ENCODE data around the gene TBC1D25. TPM values are rescaled to one million over a fixed set of nuclear protein-coding genes. Genes with fewer than 3 reads are reported as not detected.
A peak's percentile ranks its signal among the peaks of the same experiment; 100 is the strongest.

The TBC1D25 gene
- total and polyA plus RNA-seq, 7 donors: 9.3 to 18.4 (median 12.1) TPM

DNA sequence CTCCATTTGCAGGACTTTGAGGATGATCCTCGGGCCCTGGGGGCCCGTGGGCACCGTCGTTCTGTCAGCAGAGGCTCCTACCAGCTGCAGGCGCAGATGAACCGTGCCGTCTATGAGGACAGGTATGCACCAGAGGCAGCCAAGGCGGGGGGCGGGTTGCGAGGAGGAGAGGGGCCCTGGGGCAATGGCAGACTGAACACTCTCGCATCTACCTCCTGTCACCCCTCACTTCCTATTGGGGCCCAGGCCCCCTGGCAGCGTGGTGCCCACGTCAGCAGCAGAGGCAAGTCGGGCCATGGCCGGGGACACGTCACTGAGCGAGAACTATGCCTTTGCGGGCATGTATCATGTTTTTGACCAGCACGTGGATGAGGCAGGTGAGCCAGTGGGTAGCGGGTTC, 59.8 kb downstream of the TBC1D25 start:
- WGBS, 3 donors: 78 to 95% (median 92%) methylated on average over 11 to 20 of the region's 20 CpGs
- intact Hi-C loops (cut with DNase I): no loop called here
- no peaks in the 10 kb centered on the region for H3K4me1 ChIP-seq
- no peaks in the 10 kb centered on the region for H3K9me3 ChIP-seq
- TF ChIP-seq, protein P1, sequence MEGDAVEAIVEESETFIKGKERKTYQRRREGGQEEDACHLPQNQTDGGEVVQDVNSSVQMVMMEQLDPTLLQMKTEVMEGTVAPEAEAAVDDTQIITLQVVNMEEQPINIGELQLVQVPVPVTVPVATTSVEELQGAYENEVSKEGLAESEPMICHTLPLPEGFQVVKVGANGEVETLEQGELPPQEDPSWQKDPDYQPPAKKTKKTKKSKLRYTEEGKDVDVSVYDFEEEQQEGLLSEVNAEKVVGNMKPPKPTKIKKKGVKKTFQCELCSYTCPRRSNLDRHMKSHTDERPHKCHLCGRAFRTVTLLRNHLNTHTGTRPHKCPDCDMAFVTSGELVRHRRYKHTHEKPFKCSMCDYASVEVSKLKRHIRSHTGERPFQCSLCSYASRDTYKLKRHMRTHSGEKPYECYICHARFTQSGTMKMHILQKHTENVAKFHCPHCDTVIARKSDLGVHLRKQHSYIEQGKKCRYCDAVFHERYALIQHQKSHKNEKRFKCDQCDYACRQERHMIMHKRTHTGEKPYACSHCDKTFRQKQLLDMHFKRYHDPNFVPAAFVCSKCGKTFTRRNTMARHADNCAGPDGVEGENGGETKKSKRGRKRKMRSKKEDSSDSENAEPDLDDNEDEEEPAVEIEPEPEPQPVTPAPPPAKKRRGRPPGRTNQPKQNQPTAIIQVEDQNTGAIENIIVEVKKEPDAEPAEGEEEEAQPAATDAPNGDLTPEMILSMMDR (IDR thresholded peaks at IDR 0.05): no peak
- H3K27ac ChIP-seq: no peak overlapping the region
- ATAC-seq (no peak), DNase-seq (peak in 1 of 2 donors; percentile 57)
- H3K27me3 ChIP-seq (ENCODE audit: insufficient read depth in 3 of 3, low read length in 2 of 3): no peaks in the 10 kb centered on the region
- no peak overlapping the region for H3K4me3 ChIP-seq
- H3K36me3 ChIP-seq (ENCODE audit: insufficient read depth in 1 of 2, low read depth in 1 of 2): peaks cover 2 to 56% of the 10 kb centered on the region in 2 donors

DNA sequence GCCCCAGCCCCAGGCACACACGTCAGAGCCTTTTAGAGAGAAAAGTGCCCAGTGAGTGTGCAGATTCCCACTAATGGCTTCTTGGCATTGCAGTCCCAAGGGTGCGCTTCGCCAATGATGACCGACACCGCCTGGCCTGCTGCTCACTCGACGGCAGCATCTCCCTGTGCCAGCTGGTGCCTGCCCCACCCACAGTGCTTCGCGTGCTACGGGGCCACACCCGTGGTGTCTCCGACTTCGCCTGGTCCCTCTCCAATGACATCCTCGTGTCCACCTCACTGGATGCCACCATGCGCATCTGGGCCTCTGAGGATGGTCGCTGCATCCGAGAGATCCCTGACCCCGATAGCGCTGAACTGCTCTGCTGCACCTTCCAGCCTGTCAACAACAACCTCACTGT, 60.7 kb downstream of the TBC1D25 start:
- no peak overlapping the region for H3K4me3 ChIP-seq
- 82 to 86% (median 84%) methylated on average over 12 to 19 of the region's 19 CpGs for WGBS, 3 donors
- no peaks in the 10 kb centered on the region for H3K27me3 ChIP-seq (ENCODE audit: insufficient read depth in 3 of 3, low read length in 2 of 3)
- H3K9me3 ChIP-seq: no peaks in the 10 kb centered on the region
- no peaks in the 10 kb centered on the region for H3K4me1 ChIP-seq
- intact Hi-C loops (cut with DNase I): no loop called here
- no peak overlapping the region for H3K27ac ChIP-seq
- DNase-seq (no peak), ATAC-seq (no peak)
- peaks cover 2 to 64% of the 10 kb centered on the region in 2 donors for H3K36me3 ChIP-seq (ENCODE audit: insufficient read depth in 1 of 2, low read depth in 1 of 2)
- TF ChIP-seq, protein P1 (IDR thresholded peaks at IDR 0.05): no peak

DNA sequence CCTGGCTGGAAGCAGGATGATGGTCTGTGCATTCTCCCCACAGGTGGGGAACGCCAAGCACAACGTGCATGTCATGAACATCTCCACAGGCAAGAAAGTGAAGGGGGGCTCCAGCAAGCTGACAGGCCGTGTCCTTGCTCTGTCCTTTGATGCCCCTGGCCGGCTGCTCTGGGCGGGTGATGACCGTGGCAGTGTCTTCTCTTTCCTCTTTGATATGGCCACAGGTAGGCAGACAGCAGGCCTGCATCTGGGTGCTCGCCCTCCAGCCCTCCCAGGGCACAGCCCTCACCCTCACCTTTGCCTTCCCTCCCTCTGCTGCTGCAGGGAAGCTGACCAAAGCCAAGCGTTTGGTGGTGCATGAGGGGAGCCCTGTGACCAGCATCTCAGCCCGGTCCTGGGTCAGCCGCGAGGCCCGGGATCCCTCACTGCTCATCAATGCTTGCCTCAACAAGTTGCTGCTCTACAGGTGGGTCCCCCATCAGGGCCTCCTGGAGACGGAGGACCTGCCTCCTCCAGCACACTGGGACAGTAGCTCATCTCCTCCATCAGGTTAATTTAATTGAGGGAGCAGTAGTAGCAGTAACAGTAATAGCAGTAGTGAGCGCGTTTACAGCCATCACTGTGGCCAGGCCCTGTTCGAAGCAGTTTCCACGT, 62.4 kb downstream of the TBC1D25 start:
- no peaks in the 10 kb centered on the region for H3K4me1 ChIP-seq
- intact Hi-C loops (cut with DNase I): no loop called here
- whole genome bisulfite sequencing, 3 donors: 71 to 86% (median 78%) methylated on average over 9 to 17 of the region's 17 CpGs
- DNase-seq: no peak
- no peaks in the 10 kb centered on the region for H3K27me3 ChIP-seq (ENCODE audit: insufficient read depth in 3 of 3, low read length in 2 of 3)
- TF ChIP-seq, protein P1 (IDR thresholded peaks at IDR 0.05): no peak
- no peaks in the 10 kb centered on the region for H3K9me3 ChIP-seq
- no peak overlapping the region for H3K27ac ChIP-seq
- no peak overlapping the region for H3K4me3 ChIP-seq
- no peak for ATAC-seq
- H3K36me3 ChIP-seq (ENCODE audit: insufficient read depth in 1 of 2, low read depth in 1 of 2): peaks cover 2 to 64% of the 10 kb centered on the region in 2 donors

DNA sequence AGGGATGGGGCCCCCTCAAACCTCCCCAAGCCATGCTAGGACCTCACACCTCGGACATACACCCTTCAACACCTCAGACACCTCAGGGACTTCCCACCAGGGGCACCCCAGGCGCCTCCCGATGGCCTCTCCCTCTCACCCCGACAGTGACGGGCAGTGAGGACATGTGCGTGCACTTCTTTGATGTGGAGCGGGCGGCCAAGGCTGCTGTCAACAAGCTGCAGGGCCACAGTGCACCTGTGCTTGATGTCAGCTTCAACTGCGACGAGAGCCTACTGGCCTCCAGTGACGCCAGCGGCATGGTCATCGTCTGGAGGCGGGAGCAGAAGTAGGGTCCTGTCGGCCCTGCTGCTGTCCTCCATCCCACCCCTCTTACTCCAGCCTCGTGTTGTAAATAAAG, 65.2 kb downstream of the TBC1D25 start:
- Histone ChIP-seq H3K27ac (no peak overlapping the region), H3K4me3 (no peak overlapping the region), H3K4me1 (no peaks in the 10 kb centered on the region), H3K9me3 (no peaks in the 10 kb centered on the region), H3K27me3 (ENCODE audit: insufficient read depth in 3 of 3, low read length in 2 of 3) (no peaks in the 10 kb centered on the region), H3K36me3 (ENCODE audit: insufficient read depth in 1 of 2, low read depth in 1 of 2) (peaks cover 2 to 52% of the 10 kb centered on the region in 2 donors)
- DNase-seq (no peak), ATAC-seq (no peak)
- intact Hi-C loops (cut with DNase I): no loop called here
- WGBS, 3 donors: 85 to 94% (median 90%) methylated on average over 13 to 16 of the region's 16 CpGs
- TF ChIP-seq, protein P1 (IDR thresholded peaks at IDR 0.05): no peak

DNA sequence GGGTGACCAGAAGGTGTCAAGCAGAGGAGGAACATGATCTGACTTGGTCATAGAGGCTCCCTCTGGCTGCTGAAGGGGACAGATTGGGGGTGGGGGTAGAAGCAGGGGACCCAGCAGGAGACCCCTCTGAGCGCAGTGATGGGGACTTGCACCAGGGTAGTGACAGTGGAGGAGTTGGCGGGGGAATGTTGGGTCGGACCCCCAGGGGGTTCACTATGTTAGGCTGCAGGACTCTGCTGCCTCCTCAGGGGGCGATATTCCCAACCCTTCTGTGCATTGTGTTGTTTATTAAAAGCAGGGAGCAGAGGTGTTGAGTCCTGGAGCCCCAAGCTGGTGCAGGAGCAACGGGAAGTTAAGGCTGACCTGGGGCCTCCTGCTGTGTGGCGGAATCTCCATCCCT, 66.6 kb downstream of the TBC1D25 start:
- intact Hi-C loops (cut with DNase I): no loop called here
- H3K27me3 ChIP-seq (ENCODE audit: insufficient read depth in 3 of 3, low read length in 2 of 3): no peaks in the 10 kb centered on the region
- H3K4me1 ChIP-seq: no peaks in the 10 kb centered on the region
- no peak overlapping the region for H3K4me3 ChIP-seq
- TF ChIP-seq, protein P1 (IDR thresholded peaks at IDR 0.05): no peak
- peak in 2 of 4 donors; percentile 15 to 36 for ATAC-seq
- DNase-seq: no peak
- H3K9me3 ChIP-seq: no peaks in the 10 kb centered on the region
- H3K27ac ChIP-seq: no peak overlapping the region
- 63 to 71% (median 71%) methylated on average over 5 to 6 of the region's 6 CpGs for WGBS, 3 donors
- peaks cover 2 to 40% of the 10 kb centered on the region in 2 donors for H3K36me3 ChIP-seq (ENCODE audit: insufficient read depth in 1 of 2, low read depth in 1 of 2)

Measured in psoas muscle (tissue), 8 donors.